ENCODE measurements around the gene NSMF.

Gene NSMF

GRCh38 chr9:137459152-137459600 lies at the start of gene NSMF:
Gene NSMF, minus strand, starts transcription at chr9:137459334. Its CDS starts 232 bp downstream, at chr9:137459102.
- peak; percentile 90 to 96 (median 92) for DNase-seq (ENCODE audit: low read depth in 4 of 4, low spot score in 1 of 4)

DNA sequence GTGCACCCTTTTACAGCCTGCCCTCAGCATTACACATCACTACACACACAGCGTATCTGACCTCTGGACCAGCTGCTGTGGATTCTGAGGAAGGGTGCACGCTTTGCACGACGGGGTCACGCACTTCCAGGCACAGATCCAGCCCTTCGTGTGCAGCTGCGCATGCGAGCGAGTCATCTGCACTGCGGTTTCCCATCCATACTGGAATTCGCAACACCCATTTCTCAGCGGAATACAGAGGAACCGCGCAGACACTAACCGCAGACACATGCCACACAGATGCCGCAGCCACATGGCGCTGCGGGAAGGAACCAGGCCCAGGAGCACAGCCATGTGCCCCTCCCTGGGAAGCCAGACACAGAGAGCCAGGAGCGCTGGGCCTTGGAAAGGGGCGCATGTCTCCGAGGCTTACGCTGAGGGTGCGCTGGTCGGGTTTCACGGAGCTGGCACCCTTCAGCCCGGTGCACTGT lies 47.6 kb upstream of the NSMF start:
- no peak for DNase-seq (ENCODE audit: low read depth in 4 of 4, low spot score in 1 of 4)

GRCh38 chr9:137506274-137506673 lies 47.1 kb upstream of the NSMF start:
- no peak for DNase-seq (ENCODE audit: low read depth in 4 of 4, low spot score in 1 of 4)

GRCh38 chr9:137505421-137506140 lies 46.4 kb upstream of the NSMF start:
- no peak for DNase-seq (ENCODE audit: low read depth in 4 of 4, low spot score in 1 of 4)

- DNase-seq (ENCODE audit: low read depth in 4 of 4, low spot score in 1 of 4), result no peak
Observed at GRCh38 chr9:137504432-137504777, 45.3 kb upstream of the NSMF start.

DNA sequence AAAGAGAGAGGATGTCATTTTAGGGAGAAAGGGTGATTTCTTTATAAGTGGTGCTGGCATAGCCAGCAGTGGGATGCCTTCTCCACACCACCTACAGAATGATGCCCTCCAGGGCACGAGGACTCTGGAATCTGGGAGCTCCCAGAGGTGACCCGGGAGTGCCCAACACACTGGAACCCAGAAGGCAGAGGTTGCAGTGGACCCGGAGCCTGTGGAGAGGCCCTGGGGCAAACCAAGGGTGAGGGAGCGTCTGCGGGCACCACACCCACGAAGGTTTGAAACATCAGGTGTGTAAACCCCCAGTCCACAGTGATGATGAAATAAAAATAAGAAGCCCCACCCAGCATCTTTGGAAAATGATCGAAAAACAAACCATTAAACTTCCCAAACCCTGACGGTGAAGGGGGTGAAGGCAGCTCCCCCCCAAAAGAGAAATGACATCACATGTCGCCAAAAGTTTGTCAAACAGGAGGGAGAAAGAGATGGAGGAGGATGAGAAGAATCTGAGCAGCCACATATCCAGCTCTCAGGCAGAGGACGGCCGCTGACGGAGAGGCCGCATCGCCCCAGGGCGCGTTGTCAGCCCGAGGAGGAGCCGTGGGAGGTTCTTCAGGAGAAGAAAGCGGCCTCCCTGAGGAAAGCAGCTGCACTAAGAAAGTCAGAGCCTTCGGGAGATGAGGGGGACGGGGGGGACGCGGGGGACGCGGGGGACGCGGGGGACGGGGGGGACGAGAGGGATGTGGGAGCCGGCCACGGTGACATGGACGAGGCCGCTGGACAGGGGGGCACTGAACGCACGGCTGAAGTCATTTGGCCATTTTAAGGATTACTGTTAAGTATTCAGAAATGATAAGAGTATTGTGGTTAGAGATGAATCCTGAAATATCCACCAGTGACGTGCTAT lies 43.1 kb upstream of the NSMF start:
- no peak for DNase-seq (ENCODE audit: low read depth in 4 of 4, low spot score in 1 of 4)

DNA sequence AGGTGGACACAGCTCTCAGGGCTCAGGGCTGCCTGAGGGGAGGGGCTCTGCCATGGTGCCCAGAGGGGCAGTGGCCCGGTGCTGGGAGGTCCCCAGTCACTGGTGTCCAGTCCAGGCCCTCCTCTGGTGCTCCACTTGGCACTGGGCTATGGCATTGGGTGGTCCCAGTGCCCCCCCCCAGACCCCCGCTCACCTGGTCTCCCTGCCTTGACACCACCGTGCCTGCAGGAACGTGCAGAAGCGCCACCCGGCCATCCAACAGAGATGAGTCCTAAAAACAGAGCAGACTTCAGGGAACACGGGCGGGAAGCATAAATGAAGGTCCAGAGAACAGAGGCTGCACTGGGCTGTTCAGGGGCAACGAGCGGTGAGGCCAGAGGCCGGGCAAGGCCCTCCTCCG lies 42.3 kb upstream of the NSMF start:
- DNase-seq (ENCODE audit: low read depth in 4 of 4, low spot score in 1 of 4), result no peak

DNA sequence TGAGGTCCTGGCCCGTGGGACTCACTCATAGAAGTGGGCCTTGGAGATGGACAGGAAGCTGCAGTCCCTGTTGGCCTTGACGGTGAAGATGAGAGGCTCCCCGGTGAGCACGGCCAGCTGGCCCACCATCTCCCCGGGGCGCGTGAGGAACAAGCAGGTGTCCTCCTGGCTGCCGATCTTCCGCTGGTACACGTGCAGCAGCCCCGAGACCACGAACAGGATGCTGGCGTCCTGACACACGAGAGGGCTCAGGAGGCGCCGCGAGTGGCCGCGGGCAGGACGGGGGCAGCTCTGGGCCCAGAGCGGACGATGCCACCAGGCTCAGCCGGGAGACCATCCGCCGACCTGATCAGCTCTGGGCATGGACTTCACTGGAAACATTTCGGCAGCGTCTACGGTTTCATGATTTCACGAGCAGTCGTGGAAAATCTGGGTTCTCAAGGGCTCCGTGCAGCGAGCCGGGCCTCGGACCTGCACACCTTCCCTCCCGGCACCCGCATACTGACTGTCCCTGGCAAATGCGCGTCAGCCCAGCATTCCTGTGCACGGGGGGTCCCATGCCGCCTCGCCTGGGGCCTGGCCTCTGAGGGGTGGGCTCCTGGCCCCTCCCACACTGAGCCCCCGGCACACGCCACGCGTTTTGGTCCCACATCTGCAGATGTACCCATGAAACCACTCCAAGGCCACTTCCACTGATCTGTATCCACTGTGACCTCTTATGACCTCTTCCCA lies 41.7 kb upstream of the NSMF start:
- DNase-seq (ENCODE audit: low read depth in 4 of 4, low spot score in 1 of 4), result no peak

DNA sequence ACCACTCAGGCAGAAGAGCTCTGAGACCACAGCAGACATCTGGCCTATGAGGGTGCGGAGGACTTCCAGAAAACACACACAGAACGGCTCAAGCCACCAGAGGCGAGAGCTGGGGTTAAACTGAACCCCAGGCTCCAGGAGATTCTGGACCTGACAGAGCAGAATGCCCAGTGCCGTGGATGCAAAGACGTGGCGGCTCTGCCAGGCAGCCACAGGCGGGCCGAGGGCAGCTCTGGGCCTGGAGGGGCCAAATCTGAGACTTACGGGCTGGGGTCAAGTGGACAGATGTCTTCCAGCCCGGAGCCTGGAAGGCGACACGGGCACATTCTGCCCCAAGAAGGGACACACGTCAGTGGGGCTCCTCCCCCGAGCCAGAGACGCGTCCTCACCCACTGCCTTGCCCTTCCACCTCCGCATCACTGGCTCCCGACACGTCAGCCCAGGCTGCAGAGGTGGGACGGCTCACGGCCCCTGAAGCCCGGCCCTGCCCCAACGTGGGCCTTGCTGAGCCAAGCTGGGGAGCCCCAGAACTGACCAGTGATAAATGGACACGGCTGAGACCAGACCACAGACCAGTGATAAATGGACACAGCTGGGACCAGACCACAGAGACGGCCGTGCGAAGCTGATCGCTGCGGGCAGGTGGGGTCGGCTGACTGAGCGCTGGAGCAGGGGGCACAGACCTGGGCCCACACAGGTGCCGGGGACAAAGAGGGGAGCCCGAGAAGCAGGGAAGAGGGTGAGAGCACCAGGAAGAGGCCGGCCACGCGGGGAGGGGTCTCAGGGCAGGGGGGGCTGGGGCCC lies 40.9 kb upstream of the NSMF start:
- no peak for DNase-seq (ENCODE audit: low read depth in 4 of 4, low spot score in 1 of 4)

DNA sequence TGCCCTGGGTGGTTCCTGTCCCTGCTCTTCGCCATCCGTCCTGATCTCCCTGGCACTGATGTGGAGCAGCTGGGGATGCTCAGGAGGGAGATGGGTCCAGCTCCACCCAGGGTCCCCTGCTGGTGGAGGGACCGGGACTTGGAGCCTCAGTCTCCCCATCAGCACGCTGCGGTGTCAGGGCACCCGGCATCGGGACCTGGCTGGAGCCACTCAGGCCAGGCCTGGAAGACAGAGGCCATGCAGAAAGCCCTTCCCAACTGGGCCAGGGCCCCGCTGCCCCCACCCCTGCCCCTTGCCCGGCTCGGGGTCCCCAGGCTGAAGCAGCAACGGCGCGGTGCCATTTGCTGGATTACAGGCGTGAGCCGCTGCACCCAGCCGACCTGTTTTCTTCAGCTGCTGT lies 40.3 kb upstream of the NSMF start:
- no peak for DNase-seq (ENCODE audit: low read depth in 4 of 4, low spot score in 1 of 4)

DNA sequence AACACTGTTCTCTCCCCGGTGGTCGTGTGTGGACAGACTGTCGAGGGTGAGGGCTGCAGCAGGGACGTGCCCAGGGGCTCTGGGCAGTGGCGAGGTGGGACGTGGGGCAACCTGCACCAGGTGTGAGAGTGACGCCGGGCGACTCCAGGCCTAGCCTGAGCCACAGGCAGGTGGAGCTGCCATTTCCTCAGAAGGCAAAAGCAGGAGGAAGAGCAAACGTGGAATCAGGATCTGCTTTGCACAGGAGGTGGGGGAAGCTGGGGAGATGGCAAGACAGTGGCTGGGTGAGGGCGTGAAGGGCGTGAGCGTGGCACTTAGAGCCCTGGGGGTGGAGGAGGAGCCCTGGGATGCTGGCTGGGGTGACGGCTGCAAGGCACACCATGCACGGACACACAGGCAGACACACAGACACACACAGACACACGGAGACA lies 39.6 kb upstream of the NSMF start:
- DNase-seq (ENCODE audit: low read depth in 4 of 4, low spot score in 1 of 4), result no peak

DNA sequence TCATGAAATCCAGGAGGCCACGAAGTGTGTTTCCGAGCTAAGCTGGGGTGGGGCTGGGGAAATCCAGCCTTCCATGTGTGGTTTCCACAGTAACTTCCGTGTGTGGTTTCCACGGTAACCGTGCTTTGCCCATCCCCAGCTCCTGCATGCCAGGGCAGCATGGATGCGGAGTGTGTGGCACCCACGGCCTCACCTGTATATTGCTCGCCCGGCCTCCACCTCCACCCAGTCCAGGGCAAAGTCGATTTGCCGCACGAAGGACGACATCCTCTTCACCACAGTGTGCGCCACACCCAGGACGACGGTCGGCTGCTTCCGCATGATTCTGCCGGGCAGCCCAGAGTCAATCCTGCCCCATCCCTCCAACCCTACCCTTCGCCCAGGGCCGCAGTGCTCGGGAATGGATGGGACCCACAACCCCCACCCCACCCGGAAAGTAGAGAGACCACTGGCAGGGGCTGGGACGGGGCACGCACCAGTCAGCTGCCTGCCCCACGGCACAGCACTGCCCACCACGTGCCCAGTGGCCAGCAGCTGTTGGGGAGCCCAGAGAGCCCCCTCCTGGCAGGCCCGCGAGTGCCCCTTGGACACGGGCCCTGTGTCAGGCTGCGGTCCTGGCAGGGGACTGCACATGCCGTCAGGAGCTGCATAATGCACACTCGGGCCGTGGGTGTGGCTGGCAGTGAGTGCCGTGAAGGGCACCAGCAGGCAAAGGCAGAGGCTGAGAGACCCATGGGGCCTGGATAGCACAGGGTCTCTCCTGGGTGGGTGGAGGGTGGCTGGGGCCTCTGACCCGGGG lies 39.0 kb upstream of the NSMF start:
- DNase-seq (ENCODE audit: low read depth in 4 of 4, low spot score in 1 of 4), result no peak

- DNase-seq (ENCODE audit: low read depth in 4 of 4, low spot score in 1 of 4), result no peak
Observed at GRCh38 chr9:137496601-137497375, 37.7 kb upstream of the NSMF start.

- DNase-seq (ENCODE audit: low read depth in 4 of 4, low spot score in 1 of 4), result no peak
Observed at GRCh38 chr9:137494550-137495351, 35.6 kb upstream of the NSMF start.

DNA sequence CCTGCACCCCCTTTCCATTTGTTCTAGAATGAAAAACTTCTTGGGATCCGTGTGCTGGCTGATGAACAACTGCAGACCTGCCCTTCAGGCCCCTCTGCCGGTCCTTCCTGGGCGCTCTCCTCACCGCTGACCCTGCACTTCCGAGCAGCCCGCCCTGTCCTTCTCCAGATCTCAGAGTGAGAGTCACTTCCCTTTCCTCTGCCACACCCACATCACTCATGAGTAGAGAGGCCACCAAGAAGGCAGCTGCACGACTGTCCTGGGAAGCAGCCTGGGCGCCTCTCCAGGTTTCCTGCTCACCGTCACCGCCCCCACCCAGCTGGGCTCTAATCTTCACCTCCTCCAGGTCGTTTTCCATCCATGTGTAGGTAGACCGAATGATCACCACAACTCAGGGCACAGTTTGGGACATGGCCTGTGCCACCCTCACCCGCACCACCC lies 35.0 kb upstream of the NSMF start:
- no peak for DNase-seq (ENCODE audit: low read depth in 4 of 4, low spot score in 1 of 4)

DNA sequence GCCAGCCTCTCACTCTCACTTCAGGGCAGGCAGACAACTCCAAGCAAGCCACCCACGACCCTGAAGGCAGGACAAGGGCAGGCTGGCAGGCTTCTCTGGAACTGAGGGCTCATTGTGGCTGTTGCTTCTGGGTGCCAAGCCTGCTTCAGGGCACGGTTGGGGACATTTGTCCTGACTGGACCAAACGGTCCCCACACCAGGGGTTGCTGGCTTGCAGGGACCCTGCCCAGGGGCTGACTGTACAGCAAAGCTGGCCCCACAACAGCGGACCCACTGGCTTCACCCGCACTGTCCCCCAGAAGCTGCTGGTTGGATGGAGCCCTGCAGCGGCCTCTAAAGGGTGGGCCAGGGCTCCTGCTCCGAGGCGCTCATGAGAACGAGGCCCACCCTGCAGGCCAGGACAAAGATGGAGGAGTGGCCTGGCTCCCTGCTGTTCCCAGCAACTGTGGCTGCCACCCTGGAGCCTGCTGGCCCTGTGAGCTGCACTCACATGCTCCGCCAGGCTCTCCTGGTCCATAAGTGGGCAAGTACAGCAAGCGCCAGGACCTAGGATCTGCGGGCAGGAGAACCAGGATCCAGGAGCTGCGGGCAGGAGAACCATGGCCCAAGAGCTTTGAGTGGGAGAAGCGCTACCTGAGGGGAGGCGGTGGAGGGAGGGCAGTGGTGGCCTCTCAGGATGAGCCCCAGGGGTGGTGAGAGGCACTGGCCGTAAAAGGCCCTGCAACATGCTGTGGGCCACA lies 34.4 kb upstream of the NSMF start:
- no peak for DNase-seq (ENCODE audit: low read depth in 4 of 4, low spot score in 1 of 4)

Data from stimulated activated CD4-positive, alpha-beta T cell treated with anti-CD3 and anti-CD28 coated beads, Interleukin-1b, Interleukin-23, amount 100 ng/mL, for 24 hours (primary cell).